Forelimb muscle (tissue), 1 donor: ENCODE results near the gene C1QTNF7. TPM values are rescaled to one million over a fixed set of nuclear protein-coding genes. Genes with fewer than 3 reads are reported as not detected.

ENCODE experiments used
- DNase-seq: peaks from one replicate; pipeline ENCODE4 v3.0.0-alpha.2; 2013; ENCODE audit warnings: low read depth
- polyA plus RNA-seq: library from polyadenylated mRNA; unstranded; fragments of 120-200 nt; gene quantifications from one replicate; pipeline ENCODE4 v1.2.1, GENCODE V29; 2013; ENCODE audit not compliant: insufficient read length

The C1QTNF7 gene
- polyA plus RNA-seq, 1 donor, result 2.5 TPM

DNA sequence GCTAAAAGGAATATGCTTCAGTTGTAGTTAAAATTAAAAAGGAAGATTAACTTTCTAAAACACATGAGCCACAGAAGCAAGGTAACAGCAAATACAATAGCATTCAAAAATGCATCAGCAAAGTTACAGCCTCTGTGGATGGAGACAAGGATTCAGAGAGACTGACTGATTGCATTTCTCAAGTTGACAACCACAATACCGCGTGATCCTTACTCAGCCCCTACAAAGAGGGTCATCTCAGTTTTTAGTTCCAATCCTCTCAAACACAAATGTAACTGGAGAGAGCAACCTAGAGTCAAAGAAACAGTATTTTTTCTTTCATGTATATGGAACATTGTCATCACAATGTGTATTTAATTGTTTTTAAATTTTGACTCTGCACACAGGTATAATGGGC lies 14.2 kb upstream of the C1QTNF7 start:
- DNase-seq, result no peak

DNA sequence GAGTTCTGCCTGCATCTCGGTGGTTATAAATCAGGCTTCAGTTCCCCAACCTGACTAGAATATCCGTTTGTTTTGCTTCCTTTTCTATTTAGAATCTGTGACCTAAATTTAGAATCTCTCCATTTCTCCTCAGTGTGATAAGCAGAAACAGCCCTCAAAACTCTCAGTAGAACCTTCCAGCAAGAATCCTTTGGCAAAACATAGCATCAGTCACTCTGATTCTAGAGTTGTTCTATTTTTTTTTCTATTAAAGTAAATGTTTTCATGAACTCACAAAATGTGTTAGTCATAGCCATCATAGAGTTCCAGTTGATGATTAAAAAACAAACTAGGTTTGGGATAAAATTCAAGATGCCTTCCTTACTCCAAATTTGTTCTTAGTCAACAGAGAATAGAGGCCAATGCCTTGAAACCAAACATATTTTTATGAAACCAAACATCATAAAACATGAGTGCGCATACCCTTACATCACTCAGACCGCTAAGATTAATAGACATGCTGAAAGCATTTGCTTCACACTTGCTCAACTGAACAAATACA lies 13.2 kb upstream of the C1QTNF7 start:
- DNase-seq, result no peak

DNA sequence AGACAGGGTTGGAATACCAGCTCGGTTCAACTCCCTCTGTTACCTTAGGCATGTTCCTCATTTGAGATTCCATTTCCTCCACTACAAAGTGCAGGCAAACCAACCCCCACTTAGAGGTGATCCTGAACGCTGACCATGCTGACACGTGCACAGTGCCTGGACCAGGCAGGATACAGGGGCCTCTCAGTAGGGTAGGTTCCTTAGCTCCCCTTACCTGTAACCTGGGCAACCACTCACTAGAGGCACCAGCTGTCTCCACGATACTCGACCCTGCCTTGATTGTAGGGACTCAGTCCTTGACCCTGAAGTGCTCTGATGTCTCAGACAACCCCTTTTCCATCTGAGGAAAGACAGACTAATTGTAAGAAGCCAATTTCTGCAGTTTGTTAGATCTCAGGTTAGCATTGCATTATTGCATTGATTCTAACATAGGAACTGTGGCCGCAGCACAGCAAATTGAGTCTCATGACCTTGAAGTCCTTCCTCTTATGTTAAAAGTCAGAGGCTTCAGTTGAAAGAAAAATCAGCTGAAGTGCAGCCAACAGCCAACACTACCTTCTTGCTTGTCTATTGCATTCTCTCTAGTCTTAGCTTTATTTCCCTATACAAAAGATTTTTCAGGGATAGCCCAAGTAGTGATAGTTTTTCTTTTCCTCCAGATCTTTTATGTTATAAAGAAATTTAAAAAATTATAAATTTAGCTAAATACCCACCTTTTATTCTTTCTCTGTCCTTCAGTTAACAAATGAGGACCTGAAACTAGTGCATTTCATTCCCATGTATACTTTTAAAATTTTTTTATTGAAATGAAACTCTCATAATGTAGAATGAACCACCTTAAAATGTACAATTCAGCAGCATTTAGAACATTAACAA lies 11.2 kb upstream of the C1QTNF7 start:
- no peak for DNase-seq

DNA sequence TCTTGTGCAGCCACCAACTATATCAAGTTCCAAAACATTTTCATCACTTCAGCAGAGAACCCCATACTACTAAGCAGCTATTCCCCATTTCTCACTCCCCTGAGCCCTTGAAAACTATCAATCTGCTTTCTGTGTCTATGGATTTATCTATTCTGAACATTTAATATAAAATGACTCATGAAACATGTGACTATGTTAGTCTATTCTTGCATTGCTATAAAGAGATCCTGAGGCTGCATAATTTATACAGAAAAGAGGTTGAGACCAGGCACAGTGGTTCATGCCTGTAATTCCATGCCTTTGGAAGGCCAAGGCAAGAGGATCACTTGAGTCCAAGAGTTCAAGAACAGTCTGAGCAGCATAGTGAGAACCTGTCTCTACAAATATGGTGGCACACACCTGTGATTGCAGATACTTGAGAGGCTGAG lies 10.6 kb upstream of the C1QTNF7 start:
- no peak for DNase-seq

DNA sequence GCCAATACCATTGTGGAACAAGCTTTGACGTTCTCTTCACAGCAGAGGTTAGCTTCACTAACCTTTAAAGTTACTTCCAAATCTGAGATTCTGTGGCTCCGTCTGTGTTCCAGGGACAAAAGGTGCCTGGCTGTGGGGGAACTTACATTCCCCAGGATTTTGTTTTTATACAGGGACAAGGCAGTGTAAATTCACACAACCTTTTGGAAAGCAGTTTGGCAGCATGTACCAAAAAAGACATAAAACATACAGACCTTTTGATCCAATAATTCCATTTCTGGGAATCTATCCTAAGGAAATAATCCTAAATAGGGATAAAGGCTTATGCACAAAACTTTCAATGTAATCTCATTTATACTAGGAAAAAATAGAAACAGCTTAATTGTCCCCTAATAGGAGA lies 8.9 kb upstream of the C1QTNF7 start:
- DNase-seq, result no peak

DNA sequence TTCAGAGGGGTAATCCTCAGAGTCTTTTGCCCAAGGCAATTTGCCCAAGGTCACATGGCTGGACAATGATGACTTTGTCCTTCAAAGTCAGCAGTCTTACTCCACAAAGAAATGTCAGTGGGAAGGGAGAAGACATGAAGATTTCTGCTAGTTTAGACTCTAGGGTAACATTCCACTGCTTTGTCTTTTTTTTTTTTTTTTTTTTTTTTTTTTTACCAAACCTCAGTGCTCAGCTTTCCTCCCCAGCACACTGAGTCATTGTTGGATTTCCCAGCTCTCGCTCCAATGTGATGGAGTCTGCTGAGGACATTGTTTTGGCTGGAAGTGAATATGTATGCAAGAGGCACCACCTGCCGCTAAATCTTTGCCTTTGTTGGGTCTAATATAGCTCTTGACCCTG lies 7.2 kb upstream of the C1QTNF7 start:
- no peak for DNase-seq

DNA sequence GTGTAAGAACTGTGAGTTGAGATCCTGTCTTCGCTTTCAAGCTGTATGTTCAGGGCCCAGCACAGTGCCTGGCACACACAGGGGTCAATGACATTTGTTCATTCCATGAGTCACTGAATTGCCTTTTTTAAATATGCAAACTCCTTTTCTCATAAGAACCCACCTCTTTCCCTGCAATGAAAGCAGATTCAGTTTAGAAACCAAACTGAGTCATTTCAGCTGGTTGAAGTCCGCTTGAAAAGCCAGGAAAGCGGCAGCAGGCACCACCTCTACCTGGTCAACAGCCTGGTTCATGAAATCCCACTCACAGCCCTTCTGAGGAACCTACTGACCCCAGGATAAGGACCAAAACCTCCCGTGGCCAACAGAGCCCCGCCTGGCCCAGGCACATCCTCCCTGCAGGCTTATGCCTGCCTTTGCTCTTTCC lies 4.5 kb upstream of the C1QTNF7 start:
- no peak for DNase-seq

DNA sequence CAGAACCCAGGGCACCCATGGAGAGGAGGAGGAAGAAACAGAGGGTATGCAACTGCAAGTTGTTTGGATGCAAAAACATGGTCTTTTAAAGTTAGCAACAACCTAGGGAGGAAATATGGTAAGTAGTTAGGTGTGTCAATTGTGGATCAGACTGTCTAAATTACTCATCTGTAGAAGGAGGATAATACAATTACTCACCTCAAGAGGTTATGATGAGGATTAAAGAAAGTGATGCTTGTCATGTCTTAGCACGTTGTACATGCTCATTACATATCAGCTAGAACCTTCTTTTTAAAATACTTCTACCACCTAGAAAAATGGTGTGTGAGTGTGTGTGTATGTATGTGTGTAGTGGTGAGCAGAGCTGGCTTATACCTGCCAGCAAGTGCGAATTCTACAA lies 2.3 kb upstream of the C1QTNF7 start:
- no peak for DNase-seq

DNA sequence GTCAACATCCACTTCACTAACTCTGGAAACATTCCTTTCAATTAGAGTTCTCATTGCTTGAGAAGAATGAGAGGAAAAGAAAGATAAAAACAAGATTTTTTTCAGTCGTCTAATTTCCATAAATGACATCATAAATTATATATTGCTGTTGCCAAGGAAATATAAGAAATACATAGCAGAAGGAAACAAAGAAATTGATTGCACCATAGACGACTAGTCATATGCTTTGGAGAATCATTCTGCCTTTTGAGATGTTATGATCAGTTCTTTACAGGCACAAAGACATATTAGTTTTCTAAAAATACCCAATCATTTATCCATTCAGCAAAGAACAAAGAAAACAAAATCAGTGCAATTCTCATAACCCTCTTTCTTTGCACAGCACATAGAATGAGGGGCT lies 672 bp upstream of the C1QTNF7 start:
- DNase-seq, result no peak

DNA sequence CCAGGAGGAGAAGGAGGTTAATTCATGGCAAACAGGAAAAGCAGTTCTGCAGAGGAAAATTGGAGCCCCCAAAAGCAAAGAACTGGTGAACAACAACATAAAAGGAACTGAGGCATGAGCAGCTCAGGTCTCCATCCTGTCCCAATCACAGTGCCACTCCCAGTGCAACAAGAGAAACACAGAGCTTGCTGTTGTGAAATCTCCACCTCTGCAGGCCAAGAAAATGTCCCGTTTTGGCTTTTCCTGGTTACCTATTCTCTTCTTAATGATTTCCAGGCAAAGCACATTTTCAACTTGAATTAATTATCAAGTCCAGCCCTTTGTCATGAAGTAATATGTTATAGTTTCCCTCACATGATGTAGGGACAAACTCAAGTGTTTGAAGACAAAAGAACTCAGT lies 778 bp downstream of the C1QTNF7 start:
- no peak for DNase-seq

DNA sequence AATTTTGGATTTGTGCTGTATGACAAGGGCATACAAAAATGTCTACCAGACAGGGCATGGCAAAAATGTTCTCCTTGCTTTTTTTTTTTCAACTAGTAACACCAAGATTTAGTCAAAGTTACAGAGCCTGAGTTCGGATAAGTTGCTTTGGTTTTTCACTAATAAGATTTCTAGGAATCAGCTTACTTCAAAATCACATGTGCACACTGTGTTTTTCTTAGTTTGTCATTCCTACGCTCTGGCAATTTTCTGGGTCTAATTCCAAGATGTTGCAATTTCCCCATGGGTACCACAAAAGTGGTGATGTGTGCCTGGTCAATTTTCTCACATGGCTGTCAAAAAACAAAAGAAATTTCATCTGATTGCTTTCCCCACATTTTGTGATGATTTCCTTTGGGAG lies 6.3 kb downstream of the C1QTNF7 start:
- no peak for DNase-seq

DNA sequence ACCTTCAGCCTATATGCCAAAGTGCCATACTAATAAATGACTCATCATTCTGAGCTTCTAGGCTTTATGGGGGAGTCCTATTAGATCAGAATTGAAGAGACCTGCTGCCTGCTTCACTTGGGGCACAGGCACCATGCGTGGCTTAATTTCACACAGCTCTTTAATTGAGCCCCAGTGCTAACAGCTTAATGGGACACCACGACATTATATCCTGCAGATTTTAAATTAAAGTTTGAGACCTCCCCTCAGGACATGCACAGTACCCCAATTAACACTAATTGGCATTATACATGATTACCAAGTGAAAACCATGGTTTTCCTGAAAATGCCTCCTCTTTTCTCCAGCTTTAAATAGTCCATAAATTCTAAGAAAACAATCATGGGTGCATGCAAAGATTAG lies 6.8 kb downstream of the C1QTNF7 start:
- no peak for DNase-seq

DNA sequence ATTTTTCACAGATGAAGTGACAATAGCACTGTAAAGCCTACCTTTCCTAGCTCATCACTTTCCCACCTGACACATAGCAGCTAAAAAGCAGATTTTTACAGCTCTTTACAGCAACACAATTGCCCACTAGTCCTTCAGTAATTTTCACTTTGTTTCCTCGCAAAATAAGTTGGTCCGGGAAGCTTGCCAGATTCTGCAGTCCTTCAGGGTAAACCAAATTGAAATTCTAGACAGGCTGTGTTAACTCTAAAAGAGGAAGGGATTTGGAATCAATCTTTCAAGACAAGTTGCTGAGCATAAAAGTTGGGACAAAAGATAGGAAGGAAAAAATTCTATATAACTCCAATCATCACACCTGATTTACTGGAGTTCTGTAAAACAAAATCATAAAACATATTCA lies 8.7 kb downstream of the C1QTNF7 start:
- DNase-seq, result no peak

DNA sequence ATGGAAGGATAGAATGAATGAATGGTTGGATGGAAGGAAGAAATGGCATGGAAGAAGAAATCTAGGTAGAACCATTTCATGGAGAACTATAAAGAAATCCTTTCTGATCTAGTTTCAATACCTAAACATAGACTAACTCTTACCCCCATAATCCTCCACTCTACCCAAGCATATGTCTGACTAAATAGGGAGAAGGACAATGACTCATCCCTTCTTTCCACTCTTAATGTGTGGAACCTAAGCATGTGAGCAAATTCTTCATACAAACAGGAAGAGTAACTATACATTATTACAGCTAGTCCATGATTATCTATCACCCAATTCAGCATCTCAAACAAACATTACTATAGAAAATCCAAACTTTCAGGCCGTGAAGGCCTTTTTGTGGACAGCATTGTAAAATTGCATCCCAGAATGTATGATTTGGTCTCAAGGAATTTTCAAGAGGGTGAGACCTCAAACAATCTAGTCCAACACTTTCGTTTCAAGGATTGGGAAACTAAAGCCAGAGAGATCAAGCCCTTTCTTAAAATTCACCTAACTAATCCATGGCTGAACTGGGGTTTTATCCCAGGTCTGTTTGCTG lies 11.2 kb downstream of the C1QTNF7 start:
- no peak for DNase-seq

DNA sequence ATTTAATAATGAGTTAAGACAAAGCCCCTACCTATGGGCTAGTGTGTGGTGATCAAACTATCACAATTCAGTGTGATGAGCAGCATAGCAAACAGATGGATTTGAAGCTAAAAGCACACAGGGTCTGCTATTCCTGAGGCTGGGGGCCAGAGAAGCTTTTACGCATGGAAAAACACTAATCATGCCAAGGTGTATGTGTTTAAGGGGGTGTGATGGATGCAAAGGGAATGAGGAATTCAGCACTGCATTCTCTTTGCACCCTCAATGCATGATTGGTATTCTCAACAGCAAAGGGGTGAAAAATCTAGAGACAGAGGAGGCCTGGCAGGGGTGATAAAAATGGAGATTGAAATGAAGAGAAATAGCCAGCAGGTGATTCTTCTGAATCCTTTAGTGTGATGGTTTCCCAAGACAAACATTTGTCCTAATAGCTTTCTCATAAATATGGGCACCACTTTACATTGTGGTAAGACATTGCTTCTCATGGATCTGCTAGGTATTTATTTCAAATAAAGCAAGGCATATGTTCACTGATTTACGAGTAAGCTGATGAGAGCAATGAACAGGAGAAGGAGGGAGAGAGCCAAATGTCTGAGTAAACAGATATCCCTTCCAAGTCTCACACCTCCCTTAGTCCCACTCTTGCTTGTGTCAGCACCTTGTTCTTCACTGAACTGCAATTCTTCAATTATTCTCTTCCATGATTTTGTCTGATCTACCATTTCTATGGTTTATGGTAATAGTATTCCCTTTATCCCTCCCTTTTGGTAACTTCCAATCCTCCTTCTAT lies 15.7 kb downstream of the C1QTNF7 start:
- DNase-seq, result no peak

DNA sequence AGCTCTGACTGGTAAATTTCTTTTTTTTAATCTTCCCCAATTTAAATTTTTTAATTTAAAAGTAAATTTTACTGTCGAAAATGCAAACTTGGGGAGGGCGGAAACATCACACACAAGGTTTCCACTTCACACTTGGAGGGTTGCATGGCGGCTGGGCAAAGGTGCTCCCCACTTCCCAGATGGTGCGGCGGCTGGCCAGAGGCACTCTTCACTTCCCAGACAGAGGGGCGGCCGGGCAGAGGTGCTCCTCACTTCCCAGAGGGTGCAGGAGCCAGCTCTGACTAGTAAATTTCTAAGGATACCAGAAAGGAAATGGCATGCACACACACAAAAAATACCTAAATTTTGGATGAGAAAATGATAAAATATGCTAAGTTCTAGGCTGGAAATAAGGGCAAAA lies 16.4 kb downstream of the C1QTNF7 start:
- DNase-seq, result no peak

DNA sequence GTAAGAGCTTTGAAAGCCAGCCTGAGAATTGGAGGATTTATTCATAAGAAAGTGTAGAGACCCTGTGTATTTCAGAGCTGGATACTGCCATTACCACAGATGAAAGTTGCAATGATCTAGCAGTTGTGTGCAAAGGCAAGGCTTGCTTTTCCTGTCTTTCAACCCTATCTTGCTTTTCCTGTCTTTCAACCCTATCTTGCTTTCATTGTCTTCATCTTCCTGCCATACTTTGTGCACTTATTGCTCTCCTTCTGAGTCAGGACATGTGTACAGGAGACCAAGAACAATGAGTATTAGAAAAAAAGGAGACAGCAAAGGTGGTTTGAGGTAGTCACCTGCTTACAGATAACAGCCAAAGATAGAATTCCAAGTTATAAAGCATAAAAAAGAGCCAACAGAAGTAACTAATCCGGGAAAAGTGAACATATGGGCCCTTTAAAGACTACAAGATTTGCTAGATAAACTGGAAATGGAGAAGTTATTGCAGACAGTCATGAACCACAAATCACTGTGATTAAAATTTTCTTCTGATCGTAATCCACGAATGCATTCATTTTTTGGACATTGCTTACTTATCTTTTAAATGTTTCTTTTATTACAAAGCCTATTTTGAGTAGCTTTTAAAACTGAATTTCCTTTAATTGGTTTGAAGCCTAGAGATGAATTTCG lies 17.2 kb downstream of the C1QTNF7 start:
- DNase-seq, result no peak

DNA sequence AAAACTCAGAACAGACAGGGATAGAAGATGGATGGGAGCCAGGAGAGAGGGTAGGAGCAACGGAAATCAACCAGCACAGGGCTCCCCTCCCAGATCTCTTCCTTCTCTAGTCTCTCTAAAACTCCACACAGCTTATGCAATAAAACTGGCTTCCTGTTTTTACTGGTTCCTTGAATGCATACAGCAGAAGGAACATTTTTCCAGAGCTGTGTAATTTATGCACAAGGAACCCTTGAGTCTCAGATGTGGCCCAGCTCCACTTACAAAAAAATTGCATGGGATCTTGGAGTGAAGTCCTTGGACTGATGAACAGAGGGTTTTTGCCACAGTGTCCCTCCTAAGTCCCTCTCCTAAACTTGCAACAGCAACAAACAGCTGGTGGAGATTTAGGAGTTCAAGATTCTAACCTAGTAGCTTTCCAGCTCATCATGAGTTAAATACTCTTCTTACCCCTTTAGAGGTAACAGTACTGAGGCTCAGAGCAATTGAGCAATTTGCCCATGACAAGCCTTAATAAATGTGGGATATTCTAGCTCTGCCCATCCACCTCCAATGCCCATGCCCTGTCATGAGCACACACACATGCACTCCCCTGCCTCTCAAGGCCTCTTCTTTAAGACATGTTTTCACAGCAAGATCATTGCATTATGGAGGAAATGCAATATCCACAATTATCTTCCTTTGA lies 23.5 kb downstream of the C1QTNF7 start:
- DNase-seq, result no peak

DNA sequence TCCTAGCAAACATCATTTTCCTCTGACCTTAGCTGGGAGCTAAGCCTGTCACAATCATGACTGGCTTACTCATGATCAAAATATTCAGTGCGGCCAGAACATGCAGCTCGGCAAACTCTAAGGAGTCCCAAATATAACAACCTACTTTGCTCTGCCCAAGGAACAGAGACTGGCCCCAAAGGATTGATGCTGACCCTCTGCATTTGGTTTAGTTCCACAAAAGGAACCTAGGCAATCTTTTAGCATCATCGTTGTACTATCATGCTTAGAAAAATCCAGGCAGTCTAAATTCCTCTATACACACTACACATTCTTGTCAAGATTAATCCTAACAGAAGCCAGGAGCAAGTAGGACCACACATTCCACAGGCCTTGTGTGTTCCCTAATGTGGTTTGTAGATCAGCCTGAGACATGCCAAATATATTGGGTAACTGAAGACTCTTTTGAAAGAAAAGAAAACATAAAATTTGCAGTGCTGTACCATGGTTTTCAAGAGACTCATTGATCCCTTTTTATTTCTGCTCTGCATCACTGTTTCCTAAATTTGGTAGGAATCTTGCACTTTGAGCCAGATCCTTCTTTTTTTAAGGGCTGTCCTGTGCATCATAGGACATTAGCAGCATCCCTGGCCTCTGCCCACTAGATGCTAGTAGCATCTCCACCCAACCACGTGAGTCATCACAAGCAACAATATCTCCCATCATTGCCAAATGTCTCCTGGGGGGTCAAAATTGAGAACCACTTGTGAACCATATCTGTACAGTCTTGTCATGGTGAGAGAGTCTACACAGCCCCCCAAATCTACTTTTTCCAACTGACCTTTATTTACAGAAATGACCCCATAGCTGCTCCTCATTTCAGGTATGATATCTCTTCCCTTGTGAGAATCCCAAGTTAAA lies 24.3 kb downstream of the C1QTNF7 start:
- DNase-seq, result no peak

DNA sequence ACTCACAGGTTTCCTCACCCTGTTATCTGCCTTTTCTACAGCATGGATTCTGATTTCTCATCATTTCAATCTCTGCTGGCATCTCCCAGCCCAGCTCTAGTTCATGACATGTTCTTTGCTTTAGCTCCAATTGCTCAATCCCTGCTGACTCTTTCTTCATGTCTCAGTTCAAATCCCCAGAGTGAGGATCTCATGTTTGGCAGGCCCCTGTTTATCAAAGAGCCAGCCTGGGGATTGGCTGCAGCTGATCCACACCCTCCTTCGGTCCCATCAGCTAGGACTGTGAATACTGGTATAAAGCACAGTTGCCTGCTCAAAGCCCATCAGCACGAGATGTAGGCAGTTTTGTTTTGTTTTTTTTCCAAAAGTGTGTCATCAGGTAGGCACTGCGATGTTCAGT lies 27.5 kb downstream of the C1QTNF7 start:
- DNase-seq, result no peak
